NCI-H146 treated with DMSO at 0.1 percent for 48 hours (cell line): ENCODE measurements around the gene WNT7B.

Experiments
- DNase-seq: peaks from one replicate; lab custom pipeline; 2025; ENCODE audit not compliant: unreplicated experiment; lab: John Stamatoyannopoulos, UW

Gene WNT7B

GRCh38 chr22:45960477-45961386, 16.2 kb downstream of the WNT7B start:
- no peak for DNase-seq

DNA sequence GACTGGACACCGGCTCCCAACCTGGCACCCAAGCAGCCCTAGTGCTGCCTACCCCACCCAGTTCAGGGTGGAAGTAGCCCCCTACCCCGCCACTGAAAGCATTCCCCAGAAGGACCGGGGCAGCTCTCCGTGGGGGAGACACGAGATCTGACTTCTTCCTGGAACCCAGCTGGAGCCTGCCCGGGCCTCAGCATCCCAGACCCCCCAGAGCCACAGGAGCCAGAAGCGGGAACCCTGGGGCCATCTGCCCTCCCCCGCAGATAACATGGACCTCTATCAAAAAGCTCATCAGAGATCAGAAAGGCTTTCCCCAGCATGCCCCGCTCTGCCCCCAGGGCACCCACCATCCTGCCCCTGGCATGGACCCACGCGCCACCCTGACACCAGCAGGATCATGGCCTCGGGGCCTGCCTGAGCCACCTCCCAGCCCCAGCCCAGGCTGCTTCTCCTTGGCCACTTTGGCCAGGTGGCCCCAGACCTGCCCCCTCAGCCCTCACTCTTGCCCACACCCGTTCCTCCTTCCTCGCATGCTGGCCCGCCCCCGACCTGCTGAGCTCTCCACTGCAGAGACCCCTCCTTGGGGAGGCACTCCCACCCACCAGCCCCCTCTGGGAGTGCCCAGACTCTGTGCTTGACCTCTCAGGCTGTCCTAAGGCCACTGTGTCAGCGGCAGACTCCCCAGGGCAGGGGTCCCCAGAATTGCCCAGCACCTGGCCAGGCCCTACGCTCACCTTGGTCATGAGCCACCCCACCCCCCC, 17.1 kb downstream of the WNT7B start:
- no peak for DNase-seq

- DNase-seq = no peak
Observed at GRCh38 chr22:45958971-45959370, 18.0 kb downstream of the WNT7B start.

DNA sequence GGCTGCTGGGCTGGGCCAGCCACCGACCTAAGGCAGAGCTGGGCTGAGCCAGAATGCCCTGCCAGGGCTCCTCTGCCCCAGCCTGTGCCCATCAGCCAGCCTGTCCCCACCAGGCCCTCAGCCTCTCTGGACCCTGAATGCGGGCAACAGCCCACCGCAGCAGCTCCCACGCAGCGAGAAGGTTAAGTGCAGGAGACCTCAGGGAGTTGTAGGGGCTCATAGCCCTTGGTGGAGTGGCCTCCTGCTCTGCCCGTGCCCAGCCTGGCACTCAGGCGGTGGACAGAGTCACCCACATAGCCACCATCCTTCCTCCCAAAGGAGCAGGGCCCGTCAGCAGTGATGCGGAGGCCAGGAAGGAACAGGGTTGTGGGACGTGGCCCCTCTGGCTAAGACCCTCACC, 19.1 kb downstream of the WNT7B start:
- no peak for DNase-seq

GRCh38 chr22:45953178-45953577, 23.8 kb downstream of the WNT7B start:
- no peak for DNase-seq

GRCh38 chr22:45952553-45952952, 24.4 kb downstream of the WNT7B start:
- DNase-seq = no peak

GRCh38 chr22:45952151-45952550, 24.8 kb downstream of the WNT7B start:
- DNase-seq = no peak

GRCh38 chr22:45949891-45950290, 27.1 kb downstream of the WNT7B start:
- no peak for DNase-seq

DNA sequence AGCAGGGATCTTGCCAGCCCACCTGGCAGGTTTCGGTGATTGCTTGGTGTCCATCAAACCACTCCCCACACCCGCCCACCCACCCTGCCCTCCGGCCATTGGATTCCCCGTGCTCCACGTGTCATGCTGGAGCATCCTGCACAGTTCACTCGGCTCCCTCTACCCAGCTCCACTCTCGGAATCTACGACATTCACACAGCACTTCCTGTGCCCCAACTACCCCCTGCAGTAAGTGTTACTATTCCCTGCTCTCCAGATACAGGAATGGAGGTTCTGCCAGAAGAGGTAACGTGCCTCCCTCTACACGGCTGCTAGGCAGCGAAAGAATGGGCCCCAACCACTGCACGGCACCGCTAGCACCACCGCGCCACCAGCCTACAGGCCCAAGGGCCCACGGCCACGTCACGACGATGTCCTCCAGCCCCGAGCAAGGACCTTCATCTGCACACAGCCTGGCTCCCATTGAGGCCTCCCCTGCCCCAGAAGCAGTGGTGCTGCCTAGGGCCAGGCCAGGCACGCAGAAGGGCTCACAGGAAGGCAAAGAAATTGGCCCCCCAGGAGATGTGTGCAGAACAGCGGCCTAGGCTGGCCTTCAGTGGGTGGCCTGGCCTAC, 27.6 kb downstream of the WNT7B start:
- no peak for DNase-seq

DNA sequence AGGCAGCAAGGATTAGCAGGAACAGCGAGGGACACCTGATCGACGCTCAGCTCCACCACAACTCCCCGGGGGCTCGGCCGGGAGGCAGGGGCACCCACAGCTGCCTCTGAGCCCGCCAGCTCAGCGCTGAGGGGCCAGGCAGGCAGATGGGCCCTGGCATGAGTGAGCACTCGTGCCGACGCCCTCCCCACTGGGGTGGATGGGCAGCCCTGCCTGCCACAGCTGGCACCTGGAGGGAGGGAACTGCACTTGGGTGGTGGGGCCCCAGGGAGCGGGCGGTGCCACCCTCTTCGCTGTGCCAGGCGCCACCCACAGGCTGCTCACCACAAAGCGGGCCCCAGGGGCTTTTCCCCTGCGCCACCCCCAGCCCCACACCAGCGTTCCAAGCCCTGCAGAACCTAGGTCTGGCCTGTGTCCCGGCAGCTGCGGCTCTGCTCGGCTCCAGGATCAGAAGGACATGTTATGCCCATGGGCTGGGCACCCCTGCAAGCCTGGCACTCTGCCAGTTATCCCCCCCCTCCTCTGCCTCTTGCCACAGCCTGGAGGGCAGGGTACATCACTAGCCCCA, 28.8 kb downstream of the WNT7B start:
- no peak for DNase-seq

- no peak for DNase-seq
Observed at GRCh38 chr22:45946805-45947600, 30.0 kb downstream of the WNT7B start.

DNA sequence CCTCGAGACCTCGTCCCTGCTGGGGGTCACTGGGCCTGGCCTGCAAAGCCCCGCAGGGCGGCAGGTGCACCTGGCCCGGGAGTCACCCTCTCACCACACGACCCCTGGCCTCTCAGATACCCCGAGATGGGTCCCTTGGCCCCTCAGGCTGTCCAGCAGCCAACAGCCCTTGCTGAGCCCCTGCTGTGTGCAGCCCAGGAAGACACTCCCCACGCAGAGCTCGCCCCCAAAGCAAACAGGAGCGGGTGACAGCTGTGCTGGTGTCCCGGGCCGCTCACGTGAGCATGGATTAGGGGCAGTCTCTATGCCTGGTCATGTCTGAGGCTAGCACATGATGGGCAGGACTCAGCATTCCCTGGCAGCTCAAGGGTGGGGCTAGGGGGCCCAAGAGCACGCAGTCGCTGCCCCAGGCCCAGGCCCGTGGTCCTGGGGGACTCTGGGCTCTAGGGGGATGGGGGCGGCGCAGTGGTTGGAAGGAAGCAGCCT, 31.3 kb downstream of the WNT7B start:
- peak; percentile 2 for DNase-seq

GRCh38 chr22:45942787-45943493, 34.0 kb downstream of the WNT7B start:
- DNase-seq = no peak

DNA sequence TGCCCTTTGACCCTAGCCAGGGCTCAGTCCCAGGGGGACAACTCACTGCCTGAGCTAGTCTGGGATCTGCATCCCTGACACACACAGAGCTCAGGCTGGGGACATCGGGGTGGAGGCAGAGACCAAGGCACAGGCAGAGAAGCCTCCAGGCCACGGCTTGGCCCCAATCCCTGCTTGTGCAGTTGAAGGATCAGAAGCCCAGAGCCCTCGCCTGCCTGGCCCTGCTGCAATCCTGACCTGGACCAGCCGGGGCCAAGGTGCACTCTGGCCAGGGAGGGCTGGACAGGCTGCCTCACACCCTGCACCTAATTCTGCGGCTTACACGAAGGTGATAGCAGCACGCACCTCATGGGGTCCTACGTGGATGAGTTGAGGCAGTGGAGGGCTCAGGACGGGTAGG, 34.6 kb downstream of the WNT7B start:
- DNase-seq = no peak

- no peak for DNase-seq
Observed at GRCh38 chr22:45938913-45939312, 38.0 kb downstream of the WNT7B start.

- no peak for DNase-seq
Observed at GRCh38 chr22:45937960-45938359, 39.0 kb downstream of the WNT7B start.

DNA sequence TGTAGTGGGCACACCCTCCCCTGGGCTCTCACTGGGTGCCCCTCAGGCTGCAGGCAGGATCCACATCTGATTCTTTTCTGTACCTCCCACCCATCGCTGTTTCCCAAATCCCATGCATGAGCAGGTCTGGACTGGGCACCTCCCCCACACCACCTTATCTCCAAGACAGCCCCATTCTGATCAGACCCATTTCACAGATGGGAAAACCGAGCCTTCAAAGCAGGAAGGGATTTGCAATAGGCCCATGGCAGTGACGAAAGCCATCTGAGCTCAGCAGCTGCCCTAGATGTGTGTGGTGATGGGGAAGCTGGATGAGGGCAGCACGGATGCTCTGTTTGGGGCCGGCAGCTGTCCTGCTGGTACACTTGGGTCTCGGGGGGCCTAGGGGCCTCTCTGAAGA, 41.4 kb downstream of the WNT7B start:
- DNase-seq = no peak

GRCh38 chr22:45934659-45935341, 42.2 kb downstream of the WNT7B start:
- DNase-seq = no peak

DNA sequence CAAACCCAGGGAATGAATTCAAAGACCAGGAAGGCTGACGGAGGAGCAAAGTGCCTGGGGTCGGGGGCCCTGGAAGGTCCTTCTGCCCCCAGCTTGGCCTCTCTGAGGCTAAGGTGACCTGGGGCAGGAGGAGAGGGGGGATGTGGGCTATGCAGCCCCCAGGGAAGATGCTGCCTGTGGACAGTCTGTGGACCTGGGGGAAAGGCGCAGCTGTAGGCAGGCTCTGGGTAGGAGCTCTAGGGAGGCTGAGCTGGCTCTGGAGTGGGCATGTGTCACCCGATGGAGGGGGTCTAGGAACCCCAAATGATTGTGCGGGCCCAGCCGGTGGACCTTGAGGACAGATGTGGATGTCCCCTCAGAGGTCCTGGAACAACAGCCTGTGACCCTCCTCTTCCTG, 42.8 kb downstream of the WNT7B start:
- no peak for DNase-seq
